ENCODE measurements around the gene LARGE1. TPM values are rescaled to one million over a fixed set of nuclear protein-coding genes. Genes with fewer than 3 reads are reported as not detected.

Gene LARGE1
- total and polyA plus RNA-seq, 2 of the 13 experiments (the other 11 are each of a cell fraction or from before 2014, with no cell fraction given), result 8.4 to 11.0 TPM

GRCh38 chr22:33919391-33920196, 682 bp downstream of the LARGE1 start (continued):
- no peak for TF ChIP-seq HMGXB3 (CRISPR knock-in tag; IDR thresholded peaks at IDR 0.05; ENCODE audit: borderline replicate concordance)
- peak; percentile 69 for TF ChIP-seq ZNF605 (CRISPR knock-in tag; IDR thresholded peaks at IDR 0.05)
- no peak for TF ChIP-seq ATRX (CRISPR knock-in tag; IDR thresholded peaks at IDR 0.05; ENCODE audit: borderline replicate concordance)
- no peak for TF ChIP-seq ZNF784 (CRISPR knock-in tag; IDR thresholded peaks at IDR 0.05; ENCODE audit: borderline replicate concordance)
- TF ChIP-seq ZFP90 (CRISPR knock-in tag; IDR thresholded peaks at IDR 0.05; ENCODE audit: borderline replicate concordance), result 0 out of 2 replicates have a peak, but pooled peaks have one; percentile 43
- TF ChIP-seq ZMAT3 (CRISPR knock-in tag; conservative IDR thresholded peaks at IDR 0.05), result no peak
- TF ChIP-seq ZNF430 (CRISPR knock-in tag; IDR thresholded peaks at IDR 0.05), result peak; percentile 74; the same call in 1 of the 2 replicates
- no peak for TF ChIP-seq ZFP36 (IDR thresholded peaks at IDR 0.05; ENCODE audit: borderline replicate concordance, low read depth, low read length, partially characterized antibody)
- TF ChIP-seq ZFX (CRISPR knock-in tag; IDR thresholded peaks at IDR 0.05; ENCODE audit: low read depth), result peak; percentile 52; the same call in 1 of the 2 replicates
- TF ChIP-seq ZFP91 (CRISPR knock-in tag; IDR thresholded peaks at IDR 0.05; ENCODE audit: borderline replicate concordance), result peak; percentile 17; the same call in 1 of the 2 replicates
- TF ChIP-seq THAP7 (CRISPR knock-in tag; IDR thresholded peaks at IDR 0.05), result no peak
- no peak for TF ChIP-seq ISL2 (CRISPR knock-in tag; IDR thresholded peaks at IDR 0.05)
- TF ChIP-seq MXD1 (CRISPR knock-in tag; IDR thresholded peaks at IDR 0.05), result peak; percentile 40; the same call in 1 of the 2 replicates
- TF ChIP-seq ZNF75D (CRISPR knock-in tag; IDR thresholded peaks at IDR 0.05; ENCODE audit: borderline replicate concordance), result no peak
- TF ChIP-seq RBFOX2 (IDR thresholded peaks at IDR 0.05; ENCODE audit: low read depth, low read length), result peak; percentile 55; the same call in 1 of the 2 replicates
